ENCODE data around the gene GLT8D2. TPM values are rescaled to one million over a fixed set of nuclear protein-coding genes. Genes with fewer than 3 reads are reported as not detected.

The GLT8D2 gene
- total and polyA plus RNA-seq, 4 donors, result 1.6 to 36.5 (median 6.1) TPM

DNA sequence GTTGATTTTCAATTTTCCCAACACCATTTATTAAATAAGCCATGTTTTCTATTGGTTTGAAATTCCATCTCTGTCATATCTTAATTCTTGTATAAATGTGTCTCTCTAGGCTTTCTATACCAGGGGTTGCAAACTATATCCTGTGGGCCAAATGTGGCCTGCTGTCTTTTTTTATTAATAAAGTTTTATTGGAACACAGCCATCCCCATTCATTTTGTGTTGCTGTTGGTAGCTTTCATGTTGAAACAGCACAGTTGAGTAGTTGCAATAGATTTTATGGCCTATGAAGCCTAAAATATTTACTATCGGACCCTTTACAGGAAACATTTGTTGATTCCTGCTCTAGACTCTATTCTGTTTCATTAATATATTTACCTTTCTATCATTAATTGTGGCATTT lies 23.7 kb upstream of the GLT8D2 start:
- no peak overlapping the region for H3K9ac ChIP-seq (ENCODE audit: insufficient read depth in 1 of 2, low read length in 2 of 2)
- TF ChIP-seq CTCF (IDR thresholded peaks at IDR 0.05; ENCODE audit: control extremely low read depth, extremely low read depth), result no peak
- H3K9me3 ChIP-seq (ENCODE audit: control insufficient read depth in 4 of 4, insufficient read depth in 3 of 4, low read length in 3 of 4), result no peaks in the 10 kb centered on the region
- no peaks in the 10 kb centered on the region for H3K27me3 ChIP-seq (ENCODE audit: control insufficient read depth in 3 of 3, insufficient read depth in 3 of 3, low read length in 2 of 3)
- H3K27ac ChIP-seq (ENCODE audit: low read depth in 1 of 2, low read length in 1 of 2), result no peak overlapping the region
- WGBS, 2 donors, result 89 to 90% methylated on average over 1 of the region's 1 CpG
- DNase-seq (no peak), ATAC-seq (ENCODE audit: insufficient read depth, low FRiP score) (no peak)
- peaks cover 5 to 18% (median 10%) of the 10 kb centered on the region in 4 donors for H3K36me3 ChIP-seq (ENCODE audit: control insufficient read depth in 4 of 4, insufficient read depth in 4 of 4, low read length in 4 of 4)
- H3K4me1 ChIP-seq (ENCODE audit: control insufficient read depth in 5 of 5, insufficient read depth in 5 of 5, low read length in 5 of 5), result peaks cover 0 to 3% (median 0%) of the 10 kb centered on the region in 5 donors
- no peak overlapping the region for H3K4me3 ChIP-seq

DNA sequence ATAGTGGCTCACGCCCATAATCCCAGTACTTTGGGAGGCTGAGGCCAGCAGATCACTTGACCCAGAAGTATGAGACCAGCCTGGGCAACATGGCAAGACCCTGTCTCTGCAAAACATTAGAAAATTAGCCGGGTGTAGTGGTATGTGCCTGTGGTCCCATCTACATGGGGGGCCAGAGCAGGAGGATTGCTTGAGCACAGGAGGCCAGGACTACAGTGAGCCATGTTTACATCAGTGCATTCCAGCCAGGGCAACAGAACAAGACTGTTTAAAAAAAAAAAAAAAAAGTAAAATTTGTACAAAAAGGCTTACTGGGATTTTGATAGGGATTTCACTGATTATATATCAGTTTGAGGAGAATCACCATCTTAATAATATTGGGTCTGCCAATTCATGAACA lies 22.1 kb upstream of the GLT8D2 start:
- DNase-seq (no peak), ATAC-seq (ENCODE audit: insufficient read depth, low FRiP score) (no peak)
- H3K4me1 ChIP-seq (ENCODE audit: control insufficient read depth in 5 of 5, insufficient read depth in 5 of 5, low read length in 5 of 5), result peaks cover 0 to 2% (median 0%) of the 10 kb centered on the region in 5 donors
- H3K9me3 ChIP-seq (ENCODE audit: control insufficient read depth in 4 of 4, insufficient read depth in 3 of 4, low read length in 3 of 4), result no peaks in the 10 kb centered on the region
- H3K27ac ChIP-seq (ENCODE audit: low read depth in 1 of 2, low read length in 1 of 2), result no peak overlapping the region
- H3K27me3 ChIP-seq (ENCODE audit: control insufficient read depth in 3 of 3, insufficient read depth in 3 of 3, low read length in 2 of 3), result no peaks in the 10 kb centered on the region
- no peak overlapping the region for H3K4me3 ChIP-seq
- TF ChIP-seq CTCF (IDR thresholded peaks at IDR 0.05; ENCODE audit: control extremely low read depth, extremely low read depth), result no peak
- WGBS, 2 donors, result 92 to 93% methylated on average over 2 of the region's 2 CpGs
- H3K36me3 ChIP-seq (ENCODE audit: control insufficient read depth in 4 of 4, insufficient read depth in 4 of 4, low read length in 4 of 4), result peaks cover 5 to 25% (median 17%) of the 10 kb centered on the region in 4 donors
- H3K9ac ChIP-seq (ENCODE audit: insufficient read depth in 1 of 2, low read length in 2 of 2), result no peak overlapping the region

DNA sequence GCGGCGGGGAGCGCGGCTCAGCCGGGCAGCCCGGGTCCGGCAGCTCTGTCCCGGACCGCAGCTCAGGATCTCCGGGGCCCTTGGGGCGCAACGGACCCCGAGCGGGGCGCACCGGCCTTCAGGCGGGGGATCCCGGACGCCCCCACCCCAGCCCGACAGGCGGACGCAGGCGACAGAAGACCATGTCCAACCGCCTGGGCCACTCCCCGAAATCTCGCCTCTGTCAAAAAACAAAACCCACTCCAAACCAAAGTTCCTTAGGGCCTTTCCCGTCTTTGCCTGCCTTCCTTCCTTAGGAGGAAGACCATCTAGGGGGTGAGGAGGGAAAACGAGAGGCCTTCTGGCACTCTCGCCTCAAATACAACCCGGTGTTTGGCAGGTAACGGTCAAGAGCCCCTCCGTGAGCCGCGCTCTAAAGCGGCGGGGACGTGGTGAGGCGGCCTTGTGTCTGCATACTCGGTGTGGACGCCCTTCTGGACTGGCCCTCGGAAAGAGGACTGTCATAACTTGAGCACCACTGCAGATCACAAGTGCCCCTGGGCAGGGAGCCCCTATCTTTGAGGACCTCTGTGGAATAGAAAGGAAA lies 14.9 kb upstream of the GLT8D2 start:
- TF ChIP-seq CTCF (IDR thresholded peaks at IDR 0.05; ENCODE audit: control extremely low read depth, extremely low read depth), result no peak
- WGBS, 2 donors, result 1% methylated on average over 39 to 41 of the region's 41 CpGs
- H3K4me3 ChIP-seq, result peak overlapping the region; percentile 83
- peak; percentile 2 for ATAC-seq (ENCODE audit: insufficient read depth, low FRiP score)
- no peaks in the 10 kb centered on the region for H3K9me3 ChIP-seq (ENCODE audit: control insufficient read depth in 4 of 4, insufficient read depth in 3 of 4, low read length in 3 of 4)
- peaks cover 0 to 13% (median 5%) of the 10 kb centered on the region in 5 donors for H3K4me1 ChIP-seq (ENCODE audit: control insufficient read depth in 5 of 5, insufficient read depth in 5 of 5, low read length in 5 of 5)
- H3K9ac ChIP-seq (ENCODE audit: insufficient read depth in 1 of 2, low read length in 2 of 2), result peak overlapping the region; percentile 53 to 75
- H3K27me3 ChIP-seq (ENCODE audit: control insufficient read depth in 3 of 3, insufficient read depth in 3 of 3, low read length in 2 of 3), result no peaks in the 10 kb centered on the region
- peak; percentile 16 to 26 (median 21) for DNase-seq
- H3K36me3 ChIP-seq (ENCODE audit: control insufficient read depth in 4 of 4, insufficient read depth in 4 of 4, low read length in 4 of 4), result peaks cover 5 to 12% (median 8%) of the 10 kb centered on the region in 4 donors
- peak overlapping the region; percentile 67 to 89 for H3K27ac ChIP-seq (ENCODE audit: low read depth in 1 of 2, low read length in 1 of 2)

Data from lung (tissue), 12 donors.